GM18858 (cell line): Measurements from ENCODE around the gene SSRP1.

ENCODE experiments used
- ATAC-seq: cut with Tn5 transposase; IDR thresholded peaks from one replicate; pipeline ENCODE4 v1.9.1; 2021; ENCODE audit not compliant: unreplicated experiment

The SSRP1 gene

GRCh38 chr11:57276169-57276970, 59.3 kb downstream of the SSRP1 start:
- ATAC-seq = no peak
